GM13976 (cell line): ENCODE data around the gene G2E3.
A peak's percentile ranks its signal among the peaks of the same experiment; 100 is the strongest.

Source experiments
- DNase-seq: peaks from one replicate; pipeline ENCODE4 v3.0.0; 2012; ENCODE audit warnings: low spot score
- in situ Hi-C: fragments of 300-500 bp; cut with MboI; formaldehyde crosslinking; loops from one replicate; pipeline ENCODE4 v1.12.0; 2022; ENCODE audit warnings: low sequenced_read_pairs, mixed read lengths, inconsistent platforms; ENCODE audit not compliant: unreplicated experiment
- TF ChIP-seq, protein P1 (sequence below): IDR thresholded peaks from 2 replicates; pipeline ENCODE4 v1.5.1; 2012; ENCODE audit warnings: borderline replicate concordance, mild to moderate bottlenecking; ENCODE audit not compliant: insufficient read depth; ENCODE audit errors: extremely low read depth, missing control alignments, control extremely low read depth

Gene G2E3

DNA sequence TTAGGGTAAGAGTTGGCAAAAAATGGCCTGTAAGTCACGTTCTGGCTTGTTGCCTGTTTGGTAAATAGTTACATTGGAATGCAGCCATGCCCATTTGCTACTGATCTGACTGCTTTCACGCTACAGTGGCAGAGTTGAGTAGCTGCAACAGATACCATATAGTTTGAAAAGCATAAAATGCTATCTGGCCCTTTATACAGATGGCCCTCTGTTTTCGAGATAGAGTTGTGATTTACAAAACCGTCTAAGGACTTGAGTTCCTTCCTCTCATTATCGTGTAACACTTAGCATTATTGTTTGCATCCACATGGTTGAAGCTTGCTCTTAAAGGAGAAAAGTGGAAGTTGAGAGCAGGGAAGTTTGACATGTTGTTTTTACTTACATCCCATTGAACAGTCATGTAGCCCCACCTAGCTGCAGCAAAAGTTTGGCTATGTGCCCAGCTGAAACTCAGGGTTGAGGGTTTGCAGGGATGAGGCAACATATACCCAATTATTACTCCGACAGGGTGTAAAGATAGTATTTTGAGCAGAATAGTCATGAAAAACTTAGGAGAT is 51.9 kb downstream of the G2E3 start:
- in situ Hi-C loops = no loop called here
- peak; percentile 34 for DNase-seq
- TF ChIP-seq, protein P1, sequence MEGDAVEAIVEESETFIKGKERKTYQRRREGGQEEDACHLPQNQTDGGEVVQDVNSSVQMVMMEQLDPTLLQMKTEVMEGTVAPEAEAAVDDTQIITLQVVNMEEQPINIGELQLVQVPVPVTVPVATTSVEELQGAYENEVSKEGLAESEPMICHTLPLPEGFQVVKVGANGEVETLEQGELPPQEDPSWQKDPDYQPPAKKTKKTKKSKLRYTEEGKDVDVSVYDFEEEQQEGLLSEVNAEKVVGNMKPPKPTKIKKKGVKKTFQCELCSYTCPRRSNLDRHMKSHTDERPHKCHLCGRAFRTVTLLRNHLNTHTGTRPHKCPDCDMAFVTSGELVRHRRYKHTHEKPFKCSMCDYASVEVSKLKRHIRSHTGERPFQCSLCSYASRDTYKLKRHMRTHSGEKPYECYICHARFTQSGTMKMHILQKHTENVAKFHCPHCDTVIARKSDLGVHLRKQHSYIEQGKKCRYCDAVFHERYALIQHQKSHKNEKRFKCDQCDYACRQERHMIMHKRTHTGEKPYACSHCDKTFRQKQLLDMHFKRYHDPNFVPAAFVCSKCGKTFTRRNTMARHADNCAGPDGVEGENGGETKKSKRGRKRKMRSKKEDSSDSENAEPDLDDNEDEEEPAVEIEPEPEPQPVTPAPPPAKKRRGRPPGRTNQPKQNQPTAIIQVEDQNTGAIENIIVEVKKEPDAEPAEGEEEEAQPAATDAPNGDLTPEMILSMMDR = no peak

DNA sequence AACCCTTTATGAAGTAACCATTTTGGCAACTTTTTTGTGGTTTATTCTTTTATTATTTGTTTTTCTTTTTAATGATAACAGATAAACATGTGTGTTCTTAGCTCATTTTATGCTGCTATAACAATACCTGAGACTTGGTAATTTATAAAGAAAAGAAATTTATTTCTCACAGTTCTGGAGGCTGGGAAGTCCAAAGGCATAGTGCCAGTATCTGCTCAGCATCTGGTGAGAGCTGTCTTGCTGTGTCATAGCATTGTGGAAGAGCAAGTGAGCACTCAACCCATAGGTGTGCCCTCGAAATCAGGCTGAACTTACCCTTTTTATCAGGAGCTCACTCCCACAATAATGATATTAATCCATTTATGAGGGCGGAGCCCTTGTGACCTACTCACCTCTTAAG is 55.2 kb downstream of the G2E3 start:
- in situ Hi-C loops = no loop called here
- TF ChIP-seq, protein P1 = no peak
- DNase-seq = no peak

DNA sequence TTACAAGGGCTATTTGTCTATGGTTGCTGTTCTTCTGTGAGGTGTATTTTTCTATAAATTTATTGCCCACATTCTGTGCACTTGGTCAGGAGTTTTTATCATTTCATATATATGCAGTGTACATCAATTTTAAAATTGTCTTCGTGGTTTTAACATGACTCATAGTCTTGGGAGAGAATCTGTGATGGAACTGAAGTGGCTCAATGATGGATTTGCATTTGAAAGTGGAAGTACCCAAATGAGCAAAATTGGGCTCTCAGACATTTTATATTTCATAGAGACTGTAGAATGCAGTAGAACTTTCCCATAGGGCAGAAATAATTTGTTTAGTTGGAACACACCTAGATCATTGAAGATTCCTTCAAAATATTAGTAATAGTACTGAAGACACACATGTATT is 61.2 kb downstream of the G2E3 start:
- DNase-seq = peak; percentile 46
- TF ChIP-seq, protein P1 = no peak
- in situ Hi-C loops = no loop called here

DNA sequence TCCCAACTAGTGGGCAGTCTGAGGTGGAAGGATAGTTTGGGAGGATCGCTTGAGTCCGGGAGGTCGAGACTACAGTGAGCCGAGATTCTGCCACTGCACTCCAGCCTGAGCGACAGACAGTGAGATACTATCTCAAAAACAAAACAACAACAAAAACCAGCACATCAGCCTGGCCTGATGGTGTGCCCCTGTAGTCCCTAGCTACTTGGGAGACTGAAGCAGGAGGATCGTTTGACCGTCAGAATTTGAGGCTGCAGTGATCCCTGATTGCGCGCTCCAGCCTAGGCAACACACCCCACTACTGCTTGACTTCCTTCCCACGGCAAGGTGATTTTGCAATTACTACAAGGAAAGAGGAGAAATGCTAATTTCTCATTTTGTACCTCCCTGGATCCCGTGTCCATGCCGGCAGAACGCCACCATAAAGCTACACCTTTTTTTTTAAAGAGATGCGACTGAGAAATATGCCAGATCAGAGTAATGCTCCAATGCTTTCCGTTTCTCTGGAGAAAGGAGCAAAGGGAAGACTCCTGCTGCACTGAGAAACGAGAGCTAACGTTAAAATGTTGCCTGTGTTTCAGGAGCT is 62.5 kb downstream of the G2E3 start:
- in situ Hi-C loops = no loop called here
- DNase-seq = peak; percentile 4
- TF ChIP-seq, protein P1 = no peak

DNA sequence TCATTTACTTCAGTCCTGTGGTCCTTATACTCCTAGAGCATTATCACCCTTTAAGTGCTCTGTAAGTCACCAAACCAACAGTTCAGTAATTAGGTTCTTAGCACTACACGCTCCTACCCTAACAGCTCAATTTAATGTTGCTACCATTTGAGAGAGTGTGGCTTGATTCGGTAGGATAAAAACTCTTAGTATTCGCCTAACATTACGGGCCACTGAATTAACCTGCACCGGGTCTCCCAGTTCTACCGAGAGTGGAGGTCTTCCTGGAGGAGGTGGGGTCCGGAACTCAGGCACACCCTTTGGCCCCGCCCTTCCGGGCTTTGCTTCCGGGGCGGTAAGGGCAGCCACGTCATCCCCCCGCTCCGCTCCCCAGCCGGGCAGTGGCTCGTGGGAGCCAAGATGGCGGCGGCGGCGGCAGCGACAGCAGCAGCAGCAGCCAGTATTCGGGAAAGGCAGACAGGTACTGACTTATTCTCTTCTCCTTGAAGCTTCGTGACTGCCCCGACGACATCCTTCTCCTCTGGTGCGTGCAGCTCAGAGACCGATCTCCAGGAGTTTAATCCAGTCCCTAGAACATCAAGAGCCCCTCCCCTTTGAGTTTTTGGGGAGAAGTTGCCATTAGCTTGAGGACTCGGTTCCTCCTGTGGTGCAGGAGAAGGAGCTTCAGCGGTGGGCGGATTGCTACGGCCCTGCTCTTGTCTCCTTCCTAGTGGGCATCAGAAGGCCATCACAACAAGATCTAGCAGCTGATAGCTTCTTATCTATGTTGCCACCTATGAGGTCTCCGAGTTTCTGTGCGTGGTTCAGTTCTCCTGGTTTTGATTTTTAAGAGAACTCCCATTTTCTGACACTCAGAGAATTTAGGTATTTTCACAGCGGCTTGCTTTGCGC is 63.2 kb downstream of the G2E3 start, which contains the start of gene SCFD1:
Gene SCFD1, plus strand, starts transcription at position 380 of the 891 bp plus-strand sequence. Its CDS starts 20 bp downstream, at position 400.
- in situ Hi-C loops = no loop called here
- TF ChIP-seq, protein P1 = no peak
- peak; percentile 89 for DNase-seq

DNA sequence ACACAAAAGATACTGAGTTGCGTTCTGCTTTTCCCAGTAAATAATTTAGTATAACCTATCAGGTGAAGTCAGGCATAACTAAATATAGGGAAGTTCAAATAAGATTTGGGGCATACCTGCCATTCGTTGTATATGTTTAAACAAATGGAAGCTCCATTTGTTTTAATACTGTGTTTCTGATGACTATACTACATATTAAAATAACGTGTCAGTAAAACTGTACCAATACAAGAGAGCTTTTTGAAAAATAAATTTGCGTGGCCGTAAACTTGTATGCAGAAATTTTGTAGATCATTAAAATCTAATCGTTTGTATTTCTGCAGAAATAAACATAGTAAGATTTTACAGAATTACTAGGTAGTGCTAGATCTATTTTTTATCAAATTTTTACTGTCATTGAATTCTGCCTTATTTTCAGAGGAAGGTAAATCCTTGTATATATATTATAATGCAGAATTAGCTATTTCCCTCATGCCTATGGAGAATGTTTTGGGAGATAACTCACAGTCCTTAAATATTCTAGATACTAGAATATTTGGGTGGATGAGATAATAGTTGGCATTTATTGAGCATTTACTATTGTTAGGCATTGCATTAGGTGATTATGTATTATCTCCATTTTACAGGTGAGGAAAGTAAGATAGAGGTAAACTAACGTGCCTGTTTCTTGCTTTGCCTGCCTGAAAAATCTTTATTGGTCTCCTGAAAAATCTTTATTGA is 64.6 kb downstream of the G2E3 start:
- TF ChIP-seq, protein P1 = no peak
- DNase-seq = no peak
- in situ Hi-C loops = no loop called here
